SKM-1 (cell line): ENCODE data around the gene HS3ST3B1.
A peak's percentile ranks its signal among the peaks of the same experiment; 100 is the strongest.

Experiments
- DNase-seq: peaks from one replicate; lab custom pipeline; 2025; ENCODE audit not compliant: unreplicated experiment; lab: John Stamatoyannopoulos, UW

HS3ST3B1 gene

DNA sequence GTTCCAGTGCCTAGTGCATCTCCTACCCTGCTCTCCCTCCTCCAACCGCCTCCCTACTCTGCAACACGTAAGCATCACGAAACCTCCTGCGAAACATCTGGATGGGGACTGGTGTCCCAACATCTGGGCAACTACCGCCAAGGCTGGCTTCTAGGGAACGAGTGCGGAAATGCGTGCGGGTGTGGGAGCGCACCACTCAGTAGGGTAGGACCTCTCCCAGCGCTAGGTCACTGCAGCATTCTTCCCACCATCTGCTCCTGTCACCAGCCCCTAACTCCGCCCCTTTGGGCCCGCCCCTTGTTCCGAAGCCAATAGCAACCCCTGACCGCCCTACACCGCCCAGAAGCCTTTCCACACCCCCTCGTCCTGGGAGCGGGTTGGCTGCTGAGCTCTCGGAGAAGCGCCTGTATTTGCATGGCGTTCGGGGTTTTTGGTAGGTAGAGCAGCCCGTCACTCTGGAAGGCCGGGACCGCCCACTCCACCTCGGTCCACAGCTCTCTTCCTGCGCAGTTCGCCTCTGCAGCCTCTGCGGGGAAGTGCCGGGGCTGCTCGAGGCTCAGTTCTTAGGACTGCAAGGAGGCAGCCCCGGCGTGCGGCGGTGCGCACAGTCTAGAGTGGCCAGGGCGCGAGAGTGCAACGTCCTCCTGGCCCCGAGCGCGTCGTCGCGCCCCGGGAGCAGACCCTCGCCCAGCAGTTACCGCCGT lies at the start of gene HS3ST3B1:
HS3ST3B1 (plus strand) TSS at position 507 of the 704 bp plus-strand sequence. CDS start 438 bp downstream, outside the sequence.
- peak; percentile 97 for DNase-seq

DNA sequence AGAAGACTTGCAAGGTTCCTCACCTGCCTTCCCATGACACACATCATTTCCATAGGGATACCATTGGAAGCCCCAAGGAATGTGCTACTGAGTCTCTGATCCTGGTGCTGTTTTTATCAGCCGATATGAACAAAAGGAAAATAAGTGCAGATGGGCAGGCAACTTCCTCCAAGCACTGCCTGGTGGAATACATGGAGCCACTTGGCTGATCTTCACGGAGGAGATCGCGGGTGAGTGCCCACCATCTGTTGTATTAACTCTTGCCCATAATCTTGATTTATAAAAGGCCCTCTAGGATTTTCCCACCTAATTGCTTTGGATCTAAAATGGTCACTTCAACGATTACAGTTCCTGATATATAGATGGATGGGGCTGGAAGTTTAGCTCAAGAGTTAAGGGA lies 39.5 kb upstream of the HS3ST3B1 start:
- no peak for DNase-seq

DNA sequence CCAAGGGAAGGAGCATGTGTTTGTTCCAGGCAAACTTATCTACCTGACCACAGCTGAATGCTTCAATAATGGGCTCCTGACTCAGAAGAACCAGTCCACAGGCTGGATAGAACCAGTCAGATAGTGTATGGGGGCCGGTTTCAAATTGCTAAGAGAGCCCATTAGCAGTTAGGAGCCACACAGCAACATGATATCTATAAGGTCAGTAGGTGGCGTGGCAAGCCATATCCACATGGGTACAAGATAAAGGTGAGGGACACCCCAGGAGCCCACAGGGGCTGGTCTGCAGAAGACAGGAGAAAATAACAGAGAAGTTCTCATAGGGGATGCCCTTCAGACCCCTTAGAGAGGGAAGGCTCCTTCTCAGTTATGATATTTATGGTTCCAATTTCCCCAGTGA lies 32.6 kb upstream of the HS3ST3B1 start:
- no peak for DNase-seq

DNA sequence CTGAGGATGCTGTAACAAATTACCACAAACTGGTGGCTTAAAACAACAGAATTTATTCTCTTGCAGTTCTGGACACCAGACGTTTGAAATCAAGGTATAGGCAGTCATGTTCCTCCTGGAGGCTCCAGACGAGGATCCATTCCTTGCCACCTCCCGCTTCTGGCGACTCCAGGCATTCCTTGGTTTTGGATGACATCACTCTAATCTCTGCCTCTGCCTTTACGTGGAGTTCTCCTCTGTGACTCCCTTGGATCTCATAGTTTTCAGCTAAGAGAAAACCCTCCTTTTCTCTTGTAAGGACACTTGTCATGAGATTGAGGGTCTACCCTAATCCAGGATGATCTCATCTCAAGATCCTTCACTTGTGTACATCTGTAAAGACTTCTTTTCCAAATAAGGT lies 31.4 kb upstream of the HS3ST3B1 start:
- no peak for DNase-seq

DNA sequence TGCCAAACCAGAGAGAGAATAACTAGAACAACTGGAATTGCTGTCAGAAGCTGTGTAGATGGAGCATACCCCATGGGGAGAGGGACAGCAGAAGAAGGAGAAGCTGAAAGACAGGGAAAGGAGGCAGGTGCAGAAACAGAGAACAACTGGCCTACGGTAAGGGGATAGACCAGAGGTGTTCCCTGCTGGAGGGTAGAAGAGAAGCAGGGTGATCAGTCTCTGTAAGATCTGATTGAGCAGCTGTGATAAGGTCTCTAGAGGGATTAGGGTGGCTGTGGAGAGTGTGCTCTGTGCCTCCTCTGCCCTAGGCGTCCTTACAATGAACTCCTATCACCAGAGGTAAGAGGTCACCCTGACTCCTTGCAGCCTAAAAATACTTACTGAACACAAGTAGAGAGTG lies 30.4 kb upstream of the HS3ST3B1 start:
- DNase-seq: no peak

DNA sequence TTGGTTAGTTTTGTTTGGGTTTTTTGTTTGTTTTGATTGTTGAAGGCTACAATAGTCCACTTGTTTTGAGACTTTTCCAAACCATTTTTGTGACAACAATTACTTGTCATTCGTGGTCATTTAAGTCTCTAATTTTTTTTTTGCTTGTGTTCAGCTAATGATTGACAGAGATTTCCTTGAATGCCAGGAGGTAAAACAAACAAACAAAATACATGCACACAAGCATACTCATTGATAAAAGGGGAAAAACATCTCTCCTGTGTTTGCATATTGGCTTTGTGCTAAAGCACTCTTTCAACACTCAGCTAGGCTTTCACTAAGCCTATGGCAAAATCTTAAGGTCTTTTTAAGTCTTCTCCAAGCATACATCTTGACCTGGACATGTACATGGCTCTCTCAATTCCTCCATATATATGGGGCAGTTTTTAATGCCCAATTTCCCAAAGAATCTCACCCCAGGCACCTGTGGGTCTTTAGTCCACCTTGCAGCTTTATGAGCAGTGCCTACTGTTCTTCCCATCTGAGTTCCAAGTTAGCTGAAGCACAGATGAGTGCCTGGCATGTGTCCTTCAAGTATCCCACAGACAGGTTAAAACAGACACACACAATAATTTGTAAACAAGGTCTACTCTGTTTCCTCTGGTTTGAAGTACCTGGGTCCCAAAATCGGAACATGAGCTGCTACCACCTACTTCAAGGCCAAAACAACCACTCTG lies 24.2 kb upstream of the HS3ST3B1 start:
- no peak for DNase-seq

DNA sequence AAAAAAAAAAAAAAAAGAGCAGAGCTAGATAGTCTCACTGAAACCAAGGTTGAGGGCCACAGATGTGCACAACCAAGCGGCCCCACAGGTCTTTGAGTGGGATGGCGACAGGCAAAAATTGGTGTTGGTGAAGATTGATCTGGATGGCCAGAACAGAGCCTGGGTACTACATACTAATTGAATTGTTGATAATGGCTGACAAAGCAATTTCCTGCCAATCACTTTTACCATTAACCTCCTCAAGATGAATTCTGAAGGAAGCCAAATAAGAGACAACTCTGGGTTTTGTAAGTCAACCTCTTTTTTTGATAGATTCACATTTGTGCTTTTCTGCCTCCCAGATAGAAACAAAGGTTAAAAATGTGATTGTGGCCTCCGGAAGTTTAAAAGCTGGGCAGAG lies 19.4 kb upstream of the HS3ST3B1 start:
- no peak for DNase-seq

DNA sequence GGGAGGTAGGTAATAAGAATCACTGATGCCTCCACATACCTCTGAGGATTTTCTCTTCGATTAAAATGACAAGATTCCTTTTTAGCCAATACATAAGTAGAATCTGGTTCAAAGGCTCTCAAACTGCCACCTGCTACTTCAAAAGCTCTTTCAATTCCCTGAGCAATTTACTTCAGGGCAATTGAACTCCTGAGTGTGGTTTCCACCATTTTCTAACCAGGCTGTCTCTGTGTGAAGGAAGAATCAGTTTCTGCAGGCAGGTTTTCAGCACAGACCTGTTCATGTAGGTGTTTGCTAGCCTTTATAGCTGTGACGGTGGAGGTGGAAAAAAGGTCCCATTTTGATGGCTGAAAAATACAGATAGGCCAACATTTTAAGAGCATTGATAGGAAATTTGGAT lies 18.2 kb upstream of the HS3ST3B1 start:
- DNase-seq: no peak

DNA sequence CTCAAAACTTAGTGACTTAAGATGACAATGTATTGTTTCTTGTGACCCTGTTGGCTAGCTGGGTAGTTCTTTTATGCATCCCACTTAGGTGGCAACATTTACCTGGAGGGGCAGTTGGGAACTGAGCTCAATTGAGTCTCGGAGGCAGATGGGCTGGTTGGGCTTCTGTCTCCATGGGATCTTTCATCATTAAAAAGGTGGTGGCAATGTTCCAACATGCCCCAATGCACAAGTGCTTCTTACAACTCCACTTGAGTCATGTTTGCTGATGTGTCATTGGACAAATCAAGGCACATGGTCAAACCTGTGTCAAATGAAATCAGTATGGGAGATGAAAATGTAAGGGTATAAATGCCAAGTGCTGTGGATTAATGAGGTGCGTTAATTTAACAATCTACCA lies 11.7 kb upstream of the HS3ST3B1 start:
- no peak for DNase-seq

DNA sequence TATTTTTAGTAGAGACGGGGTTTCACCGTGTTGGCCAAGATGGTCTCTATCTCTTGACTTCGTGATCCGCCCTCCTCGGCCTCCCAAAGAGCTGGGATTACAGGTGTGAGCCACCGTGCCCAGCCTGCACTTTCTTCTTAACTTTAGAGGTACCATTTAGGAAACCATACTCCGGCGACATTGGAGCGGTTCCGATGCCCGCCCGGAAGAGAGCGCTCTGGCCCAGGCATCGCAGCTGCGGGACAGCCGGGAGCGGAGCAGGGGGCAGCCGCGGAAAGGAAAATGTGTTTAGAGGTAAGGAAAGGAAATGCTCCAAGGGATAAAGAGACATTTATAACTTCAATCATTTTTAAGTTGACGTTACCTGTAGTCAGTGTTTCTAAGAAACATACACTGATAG lies 6.0 kb upstream of the HS3ST3B1 start:
- DNase-seq: no peak

DNA sequence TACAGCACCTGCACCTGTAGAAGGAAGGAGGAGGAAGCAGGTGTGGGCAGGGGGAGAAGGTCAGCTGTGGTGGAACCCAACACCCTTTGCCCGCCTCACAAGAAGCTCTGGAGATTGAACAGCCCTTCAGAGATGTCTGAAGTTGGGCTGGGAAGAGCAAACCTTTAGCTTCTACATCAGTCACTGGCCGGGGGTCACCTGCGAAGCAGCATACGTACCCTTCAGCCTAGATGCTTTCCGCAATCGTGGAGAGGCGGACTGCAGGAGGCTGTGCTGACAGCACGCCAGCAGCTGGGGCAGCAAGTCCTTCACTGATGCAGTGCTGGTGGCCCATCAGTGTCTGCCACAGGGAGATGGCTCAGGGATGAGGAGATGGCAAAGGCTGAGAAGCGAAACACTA lies 5.2 kb upstream of the HS3ST3B1 start:
- no peak for DNase-seq

DNA sequence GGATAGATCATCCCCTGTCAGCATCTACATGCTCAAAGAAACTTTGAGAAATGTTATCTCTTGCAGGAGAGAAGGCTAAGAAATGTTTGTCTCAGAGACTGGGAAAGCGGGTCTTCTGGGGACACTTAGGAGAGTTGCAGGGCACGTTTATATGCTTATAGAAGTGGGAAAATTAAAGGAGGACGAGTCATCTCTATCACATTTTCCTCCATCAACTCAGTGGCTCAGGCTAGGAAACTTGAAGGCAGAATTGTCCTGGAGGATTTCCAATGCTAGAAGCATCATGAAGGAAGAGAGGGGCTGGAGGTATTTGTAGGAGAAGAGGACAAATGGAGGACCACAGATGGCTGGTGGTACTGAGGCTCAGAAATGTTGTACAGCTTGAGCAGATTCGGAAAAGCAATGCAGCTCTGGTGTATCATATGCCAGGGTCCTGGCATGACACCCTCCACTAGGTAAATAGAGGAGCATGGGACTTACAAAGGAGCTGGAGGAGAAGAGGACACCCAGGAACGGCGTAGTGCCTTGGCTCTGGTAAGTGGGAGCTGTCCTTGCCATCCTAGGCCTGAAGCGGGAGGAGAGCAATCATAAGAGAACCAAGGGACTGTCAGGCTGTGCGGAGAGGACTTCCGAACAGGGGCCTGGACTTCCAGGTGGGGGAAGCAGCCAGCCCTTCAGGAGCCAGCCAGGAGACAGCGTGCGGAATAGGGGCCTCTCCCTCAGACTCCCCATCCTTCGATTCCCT lies 4.5 kb upstream of the HS3ST3B1 start:
- no peak for DNase-seq

DNA sequence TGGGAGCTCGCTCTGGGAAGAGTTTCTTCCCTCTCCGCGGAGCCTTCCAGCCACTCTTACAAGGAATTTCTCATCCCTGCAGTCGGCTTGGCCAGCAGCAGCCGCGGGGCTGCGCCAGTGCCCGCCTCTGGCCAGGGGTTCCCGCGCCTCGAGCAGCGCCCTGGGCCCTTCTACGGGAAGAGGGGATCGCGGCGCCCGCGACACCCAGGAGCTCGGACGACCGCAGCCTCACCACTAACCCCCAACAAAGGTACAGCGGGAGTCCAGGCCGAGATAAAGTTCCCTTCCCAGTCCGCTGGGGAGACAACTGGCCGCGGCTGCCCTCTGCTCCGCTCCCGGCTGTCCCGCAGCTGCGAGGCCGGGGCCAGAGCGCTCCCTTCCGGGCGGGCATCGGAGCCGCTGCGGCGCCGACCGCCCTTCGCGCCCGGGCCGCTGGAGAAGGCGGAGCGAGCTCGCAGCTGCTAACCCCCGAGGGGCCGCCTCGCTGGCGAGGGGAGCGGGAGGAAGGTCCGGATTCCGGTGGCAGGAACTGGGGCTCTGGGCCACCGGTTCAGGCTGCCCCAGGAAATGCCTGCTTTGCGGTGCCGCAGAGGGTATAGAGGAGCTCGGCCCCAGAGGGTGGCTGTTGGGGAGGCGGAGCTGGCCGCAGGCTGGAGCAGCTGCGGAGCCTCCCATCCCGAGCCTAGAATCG lies 3.6 kb upstream of the HS3ST3B1 start:
- DNase-seq: no peak

DNA sequence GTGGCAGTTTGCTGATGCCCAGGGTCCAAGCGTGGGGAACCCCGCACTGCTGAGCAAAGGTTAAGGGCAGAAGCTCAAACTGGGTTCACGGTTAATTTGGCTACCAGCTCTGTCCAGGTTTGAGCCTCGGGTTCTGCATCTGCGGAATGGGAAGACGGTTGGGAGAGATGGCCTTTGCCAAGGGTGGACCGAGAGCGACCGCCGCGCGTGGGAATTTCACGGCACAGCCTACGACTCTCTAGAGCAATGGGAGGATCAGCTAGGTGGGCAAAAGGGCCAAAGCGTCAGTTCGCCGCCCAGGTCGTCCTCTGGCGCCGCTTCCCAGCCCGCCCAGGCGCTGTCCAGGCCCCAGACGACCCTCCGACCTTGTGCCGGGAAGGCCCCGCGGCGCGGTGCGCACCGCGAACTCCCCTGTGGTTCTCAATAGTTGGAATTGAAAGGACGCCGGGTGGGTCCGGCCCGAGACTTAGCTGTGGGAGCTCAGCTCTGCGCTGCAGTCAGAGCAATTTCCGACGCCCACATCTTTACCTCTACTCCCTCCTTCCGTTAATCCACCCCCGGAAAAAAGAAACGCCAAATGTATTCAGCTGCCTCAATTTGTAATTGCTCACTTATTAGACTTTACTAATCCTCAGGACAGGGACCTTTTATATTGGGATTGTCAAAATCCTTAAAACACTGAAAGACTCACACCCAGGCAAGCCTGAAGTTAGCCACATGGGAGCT lies 2.5 kb upstream of the HS3ST3B1 start:
- DNase-seq: no peak

DNA sequence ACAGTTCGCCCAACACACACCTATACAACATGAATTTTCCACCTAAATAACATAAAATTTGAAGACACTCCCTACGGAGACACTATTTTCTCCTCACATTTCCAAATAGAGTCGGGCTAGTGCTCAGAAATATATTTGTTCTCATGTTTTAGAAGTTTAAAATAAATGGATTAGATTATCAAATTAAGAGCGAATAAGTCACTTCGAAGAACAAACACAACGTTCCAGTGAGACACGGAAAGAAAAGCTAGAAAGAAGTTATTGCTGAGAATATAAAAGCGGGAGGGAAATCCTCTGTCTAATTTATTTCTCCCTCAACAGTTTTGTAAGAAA lies 2.0 kb upstream of the HS3ST3B1 start:
- no peak for DNase-seq

DNA sequence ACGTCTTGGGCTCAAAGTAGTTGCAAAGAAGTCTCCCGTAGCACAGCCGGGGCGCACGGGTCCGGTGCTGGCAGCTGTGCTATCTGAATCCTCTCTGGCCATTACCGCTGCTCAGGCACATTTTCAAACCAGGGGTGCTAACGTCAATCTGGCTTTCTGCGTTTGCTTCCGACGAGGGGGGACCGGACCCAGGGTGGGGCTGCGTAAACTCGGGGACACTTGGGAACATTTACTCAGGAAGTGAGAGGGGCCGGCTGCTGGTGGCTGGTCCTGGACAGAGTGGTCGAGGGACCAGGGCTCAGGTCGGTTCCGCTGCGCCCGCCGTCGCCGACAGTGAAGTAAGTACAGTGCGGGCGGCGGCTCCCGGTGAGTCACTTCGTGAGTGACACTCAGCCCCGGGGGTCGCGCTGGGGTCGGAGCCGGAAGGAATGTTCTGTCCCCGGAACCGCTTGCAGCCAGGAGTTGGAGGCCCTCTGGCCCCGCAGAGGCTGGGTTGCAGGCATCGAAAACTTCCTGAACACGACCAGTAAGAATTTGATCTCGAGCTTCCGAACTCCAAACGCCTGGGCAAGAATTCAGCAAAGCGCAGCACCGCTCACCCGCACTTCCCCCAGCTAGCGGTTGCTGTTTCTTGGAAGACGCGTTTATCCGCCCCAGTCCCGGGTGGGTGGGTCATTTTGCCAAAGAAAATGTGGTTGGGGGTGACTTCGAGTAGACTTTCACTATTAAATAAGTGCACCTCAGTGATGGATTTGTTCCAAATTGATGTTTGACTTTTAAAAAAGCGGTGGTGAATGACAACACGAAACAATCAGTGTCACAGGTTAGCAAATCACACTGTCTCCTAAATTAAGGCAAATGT lies 1.4 kb upstream of the HS3ST3B1 start:
- DNase-seq: no peak

DNA sequence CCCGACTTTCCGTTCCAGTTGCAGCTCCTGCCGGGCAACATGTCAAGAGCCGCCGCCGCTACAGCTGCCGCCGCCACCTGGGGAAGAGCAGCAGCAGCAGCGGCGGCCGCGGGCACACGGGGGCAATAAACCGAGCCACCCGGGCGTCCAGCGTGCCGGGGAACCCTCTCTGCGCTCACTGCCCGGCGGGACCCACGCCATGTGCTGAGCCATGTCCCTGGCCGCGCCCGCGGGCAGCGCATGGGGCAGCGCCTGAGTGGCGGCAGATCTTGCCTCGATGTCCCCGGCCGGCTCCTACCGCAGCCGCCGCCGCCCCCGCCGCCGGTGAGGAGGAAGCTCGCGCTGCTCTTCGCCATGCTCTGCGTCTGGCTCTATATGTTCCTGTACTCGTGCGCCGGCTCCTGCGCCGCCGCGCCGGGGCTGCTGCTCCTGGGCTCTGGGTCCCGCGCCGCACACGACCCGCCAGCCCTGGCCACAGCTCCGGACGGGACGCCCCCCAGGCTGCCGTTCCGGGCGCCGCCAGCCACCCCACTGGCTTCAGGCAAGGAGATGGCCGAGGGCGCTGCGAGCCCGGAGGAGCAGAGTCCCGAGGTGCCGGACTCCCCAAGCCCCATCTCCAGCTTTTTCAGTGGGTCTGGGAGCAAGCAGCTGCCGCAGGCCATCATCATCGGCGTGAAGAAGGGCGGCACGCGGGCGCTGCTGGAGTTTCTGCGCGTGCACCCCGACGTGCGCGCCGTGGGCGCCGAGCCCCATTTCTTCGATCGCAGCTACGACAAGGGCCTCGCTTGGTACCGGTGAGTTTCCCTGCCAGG lies 604 bp downstream of the HS3ST3B1 start:
- DNase-seq: no peak

DNA sequence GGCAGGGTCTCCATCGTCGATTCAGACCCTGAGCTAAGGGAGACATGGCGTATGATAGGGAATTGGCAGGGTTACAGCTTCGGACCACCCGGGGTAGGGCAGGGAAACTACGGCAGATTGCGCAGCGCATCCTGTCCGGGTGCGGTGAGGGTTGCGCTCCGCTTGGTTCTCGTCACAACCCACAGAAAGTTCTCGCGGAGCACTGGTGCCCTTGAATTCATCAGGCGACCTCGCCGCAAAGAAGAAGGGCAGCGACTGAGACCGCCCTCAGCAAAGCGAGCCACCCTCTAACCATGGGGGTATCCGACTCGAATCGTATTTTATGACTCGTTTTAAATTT lies 1.2 kb downstream of the HS3ST3B1 start:
- no peak for DNase-seq

DNA sequence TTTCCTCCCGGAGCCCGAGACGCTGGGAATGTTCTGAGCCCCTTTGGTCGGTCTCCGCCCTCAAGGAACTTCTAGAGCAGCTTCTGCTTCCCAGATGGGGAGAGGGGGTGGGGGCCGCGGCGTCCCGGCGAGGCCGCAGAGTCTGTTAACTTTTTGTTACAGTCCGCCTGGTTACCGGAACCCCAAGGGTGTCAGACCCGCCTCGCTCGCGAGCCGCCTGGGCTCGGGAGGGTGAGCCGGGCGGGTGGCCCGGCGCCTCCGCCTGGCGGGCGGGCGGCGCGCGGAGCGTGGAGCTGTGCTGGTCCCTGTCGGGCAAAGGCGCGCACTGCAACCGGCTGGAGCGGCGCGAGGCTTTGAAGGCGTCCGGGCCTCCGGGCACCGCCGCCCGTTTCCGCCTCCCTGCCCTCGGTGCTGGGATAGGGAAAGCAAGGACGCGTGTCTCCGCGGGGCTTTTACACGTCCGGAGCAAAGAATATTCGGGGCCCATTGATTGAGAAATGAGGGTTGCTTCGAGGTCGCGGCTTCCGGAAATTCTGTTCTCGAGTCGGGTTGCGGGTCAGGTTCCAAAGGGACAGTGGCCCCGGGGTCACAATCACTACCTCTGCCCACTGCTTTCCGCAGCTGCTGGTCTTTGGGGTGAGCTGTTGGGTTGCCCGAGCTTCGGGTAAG lies 1.7 kb downstream of the HS3ST3B1 start:
- peak; percentile 22 for DNase-seq
